HCT116 (cell line): Measurements from ENCODE around the gene POU2AF1.

Experiments
- EZH2 ChIP-seq: fragments of 200-600 bp; sonication (generic); IDR thresholded peaks from 2 replicates; pipeline ENCODE4 v1.6.1; 2017; ENCODE audit warnings: antibody characterized with exemption, mixed run types
- EZH2phosphoT487 ChIP-seq: fragments of 200-600 bp; IDR thresholded peaks from 2 replicates; pipeline ENCODE4 v1.6.1; 2018; ENCODE audit warnings: antibody characterized with exemption, borderline replicate concordance
- POLR2A ChIP-seq: IDR thresholded peaks from 2 replicates; pipeline ENCODE4 v1.7.0; 2011; ENCODE audit warnings: borderline replicate concordance; ENCODE audit not compliant: insufficient read depth, insufficient read length; ENCODE audit errors: extremely low read depth
- SRF ChIP-seq: IDR thresholded peaks from 2 replicates; pipeline ENCODE4 v1.6.1; 2012; ENCODE audit warnings: low read depth
- YY1 ChIP-seq: IDR thresholded peaks from 2 replicates; pipeline ENCODE4 v1.6.1; 2011; ENCODE audit warnings: low read length, low read depth, moderate library complexity, mild to moderate bottlenecking; ENCODE audit not compliant: insufficient replicate concordance; ENCODE audit errors: extremely low read depth
- TF ChIP-seq, protein P1 (sequence below): IDR thresholded peaks from 2 replicates; pipeline ENCODE4 v1.6.1; 2012; ENCODE audit warnings: low read depth
- TF ChIP-seq, protein P2 (sequence below), 3 experiments: fragments of 200-600 bp in 1 of 3; sonication (generic) in 1 of 3; IDR thresholded peaks in 2 of 3; conservative IDR thresholded peaks in 1 of 3; 2 replicates each; pipeline ENCODE4 v1.5.1; 2012 to 2017; ENCODE audit warnings: low read depth in 2 of 3, low read length in 2 of 3, antibody characterized with exemption in 1 of 3, borderline replicate concordance in 1 of 3, control low read depth in 1 of 3, mild to moderate bottlenecking in 1 of 3, mixed read lengths in 1 of 3, mixed run types in 1 of 3, moderate library complexity in 1 of 3; ENCODE audit not compliant: insufficient read depth in 1 of 3

DNA sequence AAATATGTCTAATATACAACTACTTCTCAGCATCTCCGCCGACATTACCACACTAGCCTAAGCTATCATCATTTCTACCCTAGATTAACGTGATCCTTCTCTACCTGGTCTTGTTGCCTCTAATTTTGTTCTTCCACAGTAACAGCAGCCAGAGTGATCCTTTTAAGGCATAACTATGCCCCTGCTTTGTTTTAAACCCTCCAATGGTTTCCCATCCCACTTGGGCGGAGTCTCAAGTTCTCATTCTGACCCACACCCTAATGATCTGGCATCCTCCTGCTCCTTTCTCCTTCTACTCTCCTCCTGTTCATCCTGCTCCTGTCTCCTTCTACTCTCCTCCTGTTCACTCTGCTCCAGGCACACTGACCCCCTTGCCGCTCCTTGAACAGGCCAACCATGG is 31.9 kb upstream of the POU2AF1 start:
- TF ChIP-seq, protein P1, sequence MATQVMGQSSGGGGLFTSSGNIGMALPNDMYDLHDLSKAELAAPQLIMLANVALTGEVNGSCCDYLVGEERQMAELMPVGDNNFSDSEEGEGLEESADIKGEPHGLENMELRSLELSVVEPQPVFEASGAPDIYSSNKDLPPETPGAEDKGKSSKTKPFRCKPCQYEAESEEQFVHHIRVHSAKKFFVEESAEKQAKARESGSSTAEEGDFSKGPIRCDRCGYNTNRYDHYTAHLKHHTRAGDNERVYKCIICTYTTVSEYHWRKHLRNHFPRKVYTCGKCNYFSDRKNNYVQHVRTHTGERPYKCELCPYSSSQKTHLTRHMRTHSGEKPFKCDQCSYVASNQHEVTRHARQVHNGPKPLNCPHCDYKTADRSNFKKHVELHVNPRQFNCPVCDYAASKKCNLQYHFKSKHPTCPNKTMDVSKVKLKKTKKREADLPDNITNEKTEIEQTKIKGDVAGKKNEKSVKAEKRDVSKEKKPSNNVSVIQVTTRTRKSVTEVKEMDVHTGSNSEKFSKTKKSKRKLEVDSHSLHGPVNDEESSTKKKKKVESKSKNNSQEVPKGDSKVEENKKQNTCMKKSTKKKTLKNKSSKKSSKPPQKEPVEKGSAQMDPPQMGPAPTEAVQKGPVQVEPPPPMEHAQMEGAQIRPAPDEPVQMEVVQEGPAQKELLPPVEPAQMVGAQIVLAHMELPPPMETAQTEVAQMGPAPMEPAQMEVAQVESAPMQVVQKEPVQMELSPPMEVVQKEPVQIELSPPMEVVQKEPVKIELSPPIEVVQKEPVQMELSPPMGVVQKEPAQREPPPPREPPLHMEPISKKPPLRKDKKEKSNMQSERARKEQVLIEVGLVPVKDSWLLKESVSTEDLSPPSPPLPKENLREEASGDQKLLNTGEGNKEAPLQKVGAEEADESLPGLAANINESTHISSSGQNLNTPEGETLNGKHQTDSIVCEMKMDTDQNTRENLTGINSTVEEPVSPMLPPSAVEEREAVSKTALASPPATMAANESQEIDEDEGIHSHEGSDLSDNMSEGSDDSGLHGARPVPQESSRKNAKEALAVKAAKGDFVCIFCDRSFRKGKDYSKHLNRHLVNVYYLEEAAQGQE, result no peak
- TF ChIP-seq EZH2phosphoT487, result no peak
- TF ChIP-seq POLR2A, result no peak
- TF ChIP-seq, protein P2, sequence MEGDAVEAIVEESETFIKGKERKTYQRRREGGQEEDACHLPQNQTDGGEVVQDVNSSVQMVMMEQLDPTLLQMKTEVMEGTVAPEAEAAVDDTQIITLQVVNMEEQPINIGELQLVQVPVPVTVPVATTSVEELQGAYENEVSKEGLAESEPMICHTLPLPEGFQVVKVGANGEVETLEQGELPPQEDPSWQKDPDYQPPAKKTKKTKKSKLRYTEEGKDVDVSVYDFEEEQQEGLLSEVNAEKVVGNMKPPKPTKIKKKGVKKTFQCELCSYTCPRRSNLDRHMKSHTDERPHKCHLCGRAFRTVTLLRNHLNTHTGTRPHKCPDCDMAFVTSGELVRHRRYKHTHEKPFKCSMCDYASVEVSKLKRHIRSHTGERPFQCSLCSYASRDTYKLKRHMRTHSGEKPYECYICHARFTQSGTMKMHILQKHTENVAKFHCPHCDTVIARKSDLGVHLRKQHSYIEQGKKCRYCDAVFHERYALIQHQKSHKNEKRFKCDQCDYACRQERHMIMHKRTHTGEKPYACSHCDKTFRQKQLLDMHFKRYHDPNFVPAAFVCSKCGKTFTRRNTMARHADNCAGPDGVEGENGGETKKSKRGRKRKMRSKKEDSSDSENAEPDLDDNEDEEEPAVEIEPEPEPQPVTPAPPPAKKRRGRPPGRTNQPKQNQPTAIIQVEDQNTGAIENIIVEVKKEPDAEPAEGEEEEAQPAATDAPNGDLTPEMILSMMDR (IDR thresholded peaks at IDR 0.05 in 2 of 3, conservative IDR thresholded peaks at IDR 0.05 in 1 of 3; ENCODE audit: borderline replicate concordance in 1 of 3, insufficient read depth in 1 of 3, low read depth in 2 of 3, low read length in 2 of 3), result no peak
- TF ChIP-seq EZH2, result no peak
- no peak for TF ChIP-seq YY1
- no peak for TF ChIP-seq SRF
